B cell (primary cell): ENCODE measurements around the gene STK17B. TPM values are rescaled to one million over a fixed set of nuclear protein-coding genes. Genes with fewer than 3 reads are reported as not detected.
A peak's percentile ranks its signal among the peaks of the same experiment; 100 is the strongest.

ENCODE experiments used
- ATAC-seq: fragments of 200-7000 bp; cut with Tn5 transposase; one replicate; pipeline ENCODE4 v1.10.0; 2021; ENCODE audit warnings: low read depth, mild to moderate bottlenecking, moderate number of reproducible peaks, moderate library complexity
- CTCF ChIA-PET: fragments of 350-600 bp; sonication (Branson Sonifier 250); formaldehyde crosslinking; loops from one replicate; lab custom pipeline; 2021; ENCODE audit warnings: antibody characterized with exemption, inconsistent platforms; lab: Charles Lee
- POLR2A ChIA-PET: fragments of 350-600 bp; sonication (Branson Sonifier 250); formaldehyde crosslinking; loops from one replicate; lab custom pipeline; 2021; ENCODE audit warnings: antibody characterized with exemption; lab: Charles Lee
- DNase-seq: peaks from one replicate; pipeline ENCODE4 v3.0.0; 2013
- H2AFZ ChIP-seq: 2 replicates; pipeline ENCODE4 v1.6.1; 2012; ENCODE audit warnings: mild to moderate bottlenecking, low read depth, low read length; ENCODE audit not compliant: insufficient read depth, poor library complexity, severe bottlenecking
- H3K27ac ChIP-seq, 2 donors: 1 replicate in 1 of 2; 2 replicates in 1 of 2; pipeline ENCODE4 v1.5.1; 2012 to 2013; ENCODE audit warnings: low read length in 2 of 2, mild to moderate bottlenecking in 2 of 2, moderate library complexity in 1 of 2
- H3K27me3 ChIP-seq, 4 experiments: fragments of 200-600 bp in 1 of 4; sonication (generic) in 1 of 4; replicated peaks in 1 of 4; 1 replicate in 2 of 4; 2 replicates in 2 of 4; pipeline versions ENCODE4 v1.6.1 to v1.7.0; 2013 to 2016; ENCODE audit warnings: low read length in 3 of 4, mild to moderate bottlenecking in 2 of 4, mixed read lengths in 1 of 4, moderate library complexity in 1 of 4; ENCODE audit not compliant: insufficient read depth in 4 of 4, control insufficient read depth in 3 of 4; ENCODE audit errors: control extremely low read depth in 1 of 4
- H3K36me3 ChIP-seq, 2 experiments: replicated peaks in 1 of 2; 1 replicate in 1 of 2; 2 replicates in 1 of 2; pipeline versions ENCODE4 v1.6.1 to v1.7.1; 2013; ENCODE audit warnings: low read length in 1 of 2; ENCODE audit not compliant: insufficient read depth in 2 of 2, control insufficient read depth in 1 of 2; ENCODE audit errors: control extremely low read depth in 1 of 2, extremely low read depth in 1 of 2
- H3K4me1 ChIP-seq, 2 donors: fragments of 200-600 bp in 1 of 2; sonication (generic) in 1 of 2; 1 replicate in 1 of 2; 2 replicates in 1 of 2; pipeline versions ENCODE4 v1.5.1 to v1.6.1; 2013 to 2017; ENCODE audit warnings: low read length in 2 of 2; ENCODE audit not compliant: control insufficient read depth in 2 of 2, insufficient read depth in 2 of 2
- H3K4me2 ChIP-seq: replicated peaks from 2 replicates; pipeline ENCODE3; 2012; ENCODE audit warnings: mild to moderate bottlenecking, low read depth, low read length; ENCODE audit not compliant: poor library complexity, severe bottlenecking
- H3K4me3 ChIP-seq, 5 experiments: fragments of 200-600 bp in 1 of 5; sonication (generic) in 1 of 5; 1 replicate in 3 of 5; 2 replicates in 2 of 5; pipeline versions ENCODE4 v1.5.1 to v1.7.0; 2011 to 2016; ENCODE audit warnings: low read length in 4 of 5, mild to moderate bottlenecking in 4 of 5, low read depth in 2 of 5, control low read depth in 1 of 5, moderate library complexity in 1 of 5; ENCODE audit not compliant: insufficient read depth in 1 of 5; ENCODE audit errors: control extremely low read depth in 1 of 5, extremely low read depth in 1 of 5
- H3K79me2 ChIP-seq: fragments of 200-600 bp; sonication (generic); one replicate; pipeline ENCODE4 v1.6.0; 2016; ENCODE audit warnings: low read length; ENCODE audit not compliant: control insufficient read depth, insufficient read depth
- H3K9ac ChIP-seq: fragments of 200-600 bp; sonication (generic); 2 replicates; pipeline ENCODE4 v1.6.1; 2017; ENCODE audit warnings: mild to moderate bottlenecking, low read length, moderate library complexity
- H3K9me3 ChIP-seq, 3 donors: one replicate each; pipeline versions ENCODE4 v1.6.1 to v1.7.1; 2013; ENCODE audit warnings: low read length in 2 of 3; ENCODE audit not compliant: control insufficient read depth in 2 of 3, insufficient read depth in 1 of 3; ENCODE audit errors: control extremely low read depth in 1 of 3
- H4K20me1 ChIP-seq: 2 replicates; pipeline ENCODE4 v1.6.0; 2012; ENCODE audit warnings: mild to moderate bottlenecking, low read length; ENCODE audit not compliant: insufficient read depth, control insufficient read depth, poor library complexity, severe bottlenecking
- H3K27ac Mint-ChIP-seq: one replicate; pipeline ENCODE4 v1.8.0; 2021; ENCODE audit warnings: mixed read lengths
- H3K27me3 Mint-ChIP-seq: one replicate; pipeline ENCODE4 v1.8.0; 2021; ENCODE audit warnings: mixed read lengths
- H3K4me1 Mint-ChIP-seq: one replicate; pipeline ENCODE4 v1.8.0; 2021; ENCODE audit warnings: mixed read lengths
- H3K4me3 Mint-ChIP-seq: one replicate; pipeline ENCODE4 v1.8.0; 2021; ENCODE audit warnings: mixed read lengths
- H3K9me3 Mint-ChIP-seq: one replicate; pipeline ENCODE4 v1.8.0; 2022; ENCODE audit warnings: mixed read lengths; ENCODE audit not compliant: insufficient read depth
- CTCF ChIP-seq: fragments of 200-600 bp; IDR thresholded peaks from one replicate; pipeline ENCODE4 v1.8.0; 2022; ENCODE audit warnings: antibody characterized with exemption, mild to moderate bottlenecking
- EZH2 ChIP-seq: IDR thresholded peaks from 2 replicates; pipeline ENCODE4 v1.6.1; 2012; ENCODE audit warnings: borderline replicate concordance, low read depth, mild to moderate bottlenecking, moderate library complexity, low read length; ENCODE audit not compliant: insufficient read depth, poor library complexity, severe bottlenecking
- WGBS: methylation state at CpG from one replicate; pipeline ENCODE4 v1.1.5; 2013; ENCODE audit warnings: missing lambda C conversion rate; ENCODE audit not compliant: insufficient coverage; 5-methylcytosine and 5-hydroxymethylcytosine counted together
- intact Hi-C: fragments of 100-400 bp; cut with micrococcal nuclease; formaldehyde crosslinking; loops from one replicate; pipeline ENCODE4 v1.10.0; 2022
- polyA plus RNA-seq: library from polyadenylated mRNA; depleted of rRNA; stranded (reverse); fragments of >200 nt; gene quantifications from 2 replicates; pipeline ENCODE4 v1.2.3, GENCODE V29; 2012
- total RNA-seq, 2 donors: library from RNA; stranded (reverse); fragments of 120-200 nt in 1 of 2; gene quantifications; 1 replicate in 1 of 2; 2 replicates in 1 of 2; pipeline versions ENCODE4 v1.2.3 to v1.2.4, GENCODE V29; 2013 to 2022

Gene STK17B
- total and polyA plus RNA-seq, 2 donors (not counting 1 experiment from before 2014, with no cell fraction given), result 120 to 249 TPM

GRCh38 chr2:196159221-196159892 lies 12.0 kb downstream of the STK17B start:
- ChIA-PET CTCF (interaction anchor here (0.6 to 11.8 kb wide), 6 partner anchors 9 to 180 kb away, joined by 3 to 109 read pairs (median 4); partner anchors contain the start of gene STK17B), POLR2A (interaction anchor here (0.7 to 4.4 kb wide), 5 partner anchors 11 to 505 kb away, joined by 3 to 26 read pairs (median 4); partner anchors contain the start of gene STK17B)
- Histone ChIP-seq H3K27me3 (no peaks in the 10 kb centered on the region), H3K27ac (peak overlapping the region; percentile 47 to 96), H4K20me1 (peaks cover 25% of the 10 kb centered on the region), H3K9me3 (no peaks in the 10 kb centered on the region), H3K79me2 (peaks cover 100% of the 10 kb centered on the region), H3K4me3 (peak overlapping the region in 4 of 5 experiments; percentile 3 to 65 (median 9)), H3K4me1 (peaks cover 49 to 90% of the 10 kb centered on the region in 2 donors), H3K9ac (peak overlapping the region; percentile 57), H2AFZ (no peak overlapping the region), H3K4me2 (peak overlapping the region; percentile 71), H3K36me3 (peaks cover 16 to 69% of the 10 kb centered on the region in 2 experiments)
- Mint-ChIP-seq H3K9me3 (no peaks in the 10 kb centered on the region), H3K4me3 (peak overlapping the region; percentile 68), H3K27ac (peak overlapping the region; percentile 87), H3K27me3 (no peaks in the 10 kb centered on the region), H3K4me1 (peaks cover 66% of the 10 kb centered on the region)
- intact Hi-C loops, result no loop called here
- TF ChIP-seq CTCF (no peak), EZH2 (no peak)
- DNase-seq, result no peak
- 60% methylated on average over 1 of the region's 5 CpGs for WGBS
- peak; percentile 12 for ATAC-seq

GRCh38 chr2:196155575-196155974 lies 15.8 kb downstream of the STK17B start:
- no peak for ATAC-seq

More at GRCh38 chr2:196155575-196155974, 15.8 kb downstream of the STK17B start:
- H3K9me3 ChIP-seq, result peaks cover 0 to 9% (median 0%) of the 10 kb centered on the region in 3 donors
- H3K27me3 ChIP-seq, result no peaks in the 10 kb centered on the region
- H3K27ac ChIP-seq, result peak overlapping the region in 1 of 2 donors; percentile 96
- no peak for DNase-seq
- intact Hi-C loops, result no loop called here
- H3K9ac ChIP-seq, result no peak overlapping the region
- Mint-ChIP-seq H3K27ac (peak overlapping the region; percentile 33), H3K4me1 (peaks cover 64% of the 10 kb centered on the region), H3K4me3 (no peak overlapping the region), H3K27me3 (no peaks in the 10 kb centered on the region), H3K9me3 (no peaks in the 10 kb centered on the region)
- H3K4me1 ChIP-seq, result peaks cover 40 to 74% of the 10 kb centered on the region in 2 donors
- peaks cover 100% of the 10 kb centered on the region for H3K79me2 ChIP-seq
- peak overlapping the region; percentile 8 for H3K4me2 ChIP-seq
- H2AFZ ChIP-seq, result no peak overlapping the region
- ChIA-PET CTCF (interaction anchor here (0.9 kb wide), 1 partner anchor 121 kb away, joined by 4 read pairs; no protein-coding TSS in a partner anchor), POLR2A (no interaction called here)
- H3K36me3 ChIP-seq, result peaks cover 16 to 74% of the 10 kb centered on the region in 2 experiments
- no peak for TF ChIP-seq CTCF
- TF ChIP-seq EZH2, result no peak
- H3K4me3 ChIP-seq, result no peak overlapping the region
- peaks cover 20% of the 10 kb centered on the region for H4K20me1 ChIP-seq
- WGBS, result no CpG with 5 or more reads among the region's 2 CpGs
